Right cardiac atrium (tissue), 5 donors: ENCODE results near the gene FUCA2. TPM values are rescaled to one million over a fixed set of nuclear protein-coding genes. Genes with fewer than 3 reads are reported as not detected.
"Not testable (repeated sequence)": the region's sequence is repeated elsewhere in the genome, so short reads cannot be mapped to it uniquely, and the experiment has no call there.

Source experiments
- ATAC-seq, 2 donors: fragments of 200-7000 bp; cut with Tn5 transposase; one replicate each; pipeline versions ENCODE4 v1.8.0 to v1.9.1; 2020; ENCODE audit warnings: moderate library complexity in 2 of 2, mild to moderate bottlenecking in 1 of 2
- DNase-seq, 3 donors: peaks; one replicate each; pipeline ENCODE4 v3.0.0-alpha.2; 2020
- H3K27ac ChIP-seq: one replicate; pipeline ENCODE4 v1.5.1; 2013; ENCODE audit warnings: mild to moderate bottlenecking, low read length, control low read depth, moderate library complexity
- H3K27me3 ChIP-seq: one replicate; pipeline ENCODE4 v1.6.1; 2013; ENCODE audit not compliant: control insufficient read depth, insufficient read depth
- H3K4me1 ChIP-seq: one replicate; pipeline ENCODE4 v1.6.1; 2013; ENCODE audit warnings: low read length; ENCODE audit not compliant: control insufficient read depth, insufficient read depth
- H3K4me3 ChIP-seq: one replicate; pipeline ENCODE4 v1.5.1; 2013; ENCODE audit warnings: low read length, control low read depth
- H3K9me3 ChIP-seq: one replicate; pipeline ENCODE4 v1.6.1; 2013; ENCODE audit warnings: low read length; ENCODE audit not compliant: control insufficient read depth
- WGBS: extraction: QIAGEN DNeasy Blood & Tissue Kit; methylation state at CpG from one replicate; pipeline ENCODE4 v1.1.7; 2013; 5-methylcytosine and 5-hydroxymethylcytosine counted together
- intact Hi-C, 4 donors: fragments of 100-400 bp; cut with DNase I; formaldehyde crosslinking; loops; one replicate each; pipeline versions ENCODE4 v1.11.0 to v1.14.0; 2022 to 2023
- polyA plus RNA-seq: library from polyadenylated mRNA; stranded (reverse); fragments of 200-250 nt; gene quantifications from one replicate; pipeline ENCODE4 v1.2.3, GENCODE V29; 2013
- total RNA-seq, 4 donors: library from RNA; stranded (reverse); fragmentation: NEBNext Ultra II Directional; extraction: Animal tissue kit (Norgen Biotek cat#: 25700); gene quantifications; one replicate each; pipeline ENCODE4 v1.2.1, GENCODE V29; 2021
- donor health status: healthy with polysubstance abuse.
- donor health status: DM: no; HTN: yes; CAD: no.
- donor health status: DM: no; HTN: no; CAD: no.
- donor health status: DM: no; HTN: yes; CAD: no; lungs with severe emphysema.
- donor health status: DM: yes; HTN: yes; CAD: no.

Gene FUCA2
- total and polyA plus RNA-seq, 5 donors, result 25.1 to 44.0 (median 38.6) TPM

DNA sequence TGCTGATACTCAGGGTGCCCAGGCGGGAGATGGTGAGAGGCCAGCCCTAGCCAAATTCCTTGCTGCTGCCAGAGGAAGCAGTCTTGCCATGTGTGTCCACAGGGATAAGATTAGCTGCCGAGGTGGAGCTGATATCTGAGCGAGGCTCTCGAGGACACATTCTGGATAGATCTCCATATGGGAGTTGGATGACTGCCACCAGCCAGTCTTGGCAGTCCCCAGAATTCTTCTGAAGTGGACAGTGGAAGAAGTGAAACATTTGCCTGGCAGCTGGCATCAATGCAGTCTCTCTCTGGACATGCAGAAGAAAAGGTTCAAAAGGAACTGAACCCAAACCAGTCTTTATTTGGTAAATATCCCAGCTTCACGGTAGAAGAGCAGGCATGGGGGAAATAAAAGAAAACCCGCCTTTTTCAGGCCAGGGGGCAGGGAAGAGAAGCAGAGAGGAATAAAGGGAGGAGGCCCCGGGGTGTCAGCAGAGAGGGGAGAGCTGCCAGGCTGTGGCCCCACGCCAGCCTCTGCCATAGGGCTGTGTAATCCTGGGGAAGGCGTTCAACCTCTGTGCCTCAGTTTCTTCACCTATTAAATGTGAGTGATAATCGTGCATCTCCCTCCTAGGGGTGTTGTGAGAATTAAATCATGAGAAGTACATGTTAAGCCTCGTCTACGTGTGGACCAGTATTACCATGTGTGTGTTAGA, 3.7 kb upstream of the FUCA2 start:
- peak overlapping the region; percentile 80 for H3K27ac ChIP-seq
- DNase-seq (peak; percentile 78 to 86 (median 86)), ATAC-seq (peak; percentile 65 to 79)
- intact Hi-C loops, result no loop called here
- H3K27me3 ChIP-seq, result no peaks in the 10 kb centered on the region
- H3K4me1 ChIP-seq, result peaks cover 5% of the 10 kb centered on the region
- no peaks in the 10 kb centered on the region for H3K9me3 ChIP-seq
- 50% methylated on average over 12 of the region's 12 CpGs for WGBS
- H3K4me3 ChIP-seq, result no peak overlapping the region

DNA sequence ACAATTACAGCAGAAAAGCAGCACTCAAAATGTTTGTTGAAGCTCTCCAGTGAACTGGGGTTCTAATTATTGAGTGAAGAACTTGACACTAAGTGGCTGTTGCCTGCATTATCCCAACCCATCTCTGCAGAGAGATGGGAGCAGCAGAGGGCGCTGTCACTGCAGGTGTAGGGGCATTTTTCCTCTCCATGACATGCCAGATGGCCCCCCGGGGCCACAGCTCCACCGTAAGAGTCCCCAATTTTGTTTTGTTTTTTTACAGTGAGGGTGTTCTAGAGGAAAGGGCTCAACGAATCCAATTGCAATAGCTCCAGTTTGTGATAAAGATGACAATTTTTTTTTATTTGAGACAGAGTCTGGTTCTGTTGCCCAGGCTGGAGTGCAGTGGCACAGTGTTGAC, 1.9 kb upstream of the FUCA2 start:
- Histone ChIP-seq H3K4me3 (no peak overlapping the region), H3K27ac (no peak overlapping the region), H3K27me3 (no peaks in the 10 kb centered on the region), H3K9me3 (no peaks in the 10 kb centered on the region), H3K4me1 (peaks cover 5% of the 10 kb centered on the region)
- 68% methylated on average over 4 of the region's 4 CpGs for WGBS
- no peak for ATAC-seq
- intact Hi-C loops, result no loop called here
- DNase-seq, result peak in 1 of 3 donors; percentile 58

DNA sequence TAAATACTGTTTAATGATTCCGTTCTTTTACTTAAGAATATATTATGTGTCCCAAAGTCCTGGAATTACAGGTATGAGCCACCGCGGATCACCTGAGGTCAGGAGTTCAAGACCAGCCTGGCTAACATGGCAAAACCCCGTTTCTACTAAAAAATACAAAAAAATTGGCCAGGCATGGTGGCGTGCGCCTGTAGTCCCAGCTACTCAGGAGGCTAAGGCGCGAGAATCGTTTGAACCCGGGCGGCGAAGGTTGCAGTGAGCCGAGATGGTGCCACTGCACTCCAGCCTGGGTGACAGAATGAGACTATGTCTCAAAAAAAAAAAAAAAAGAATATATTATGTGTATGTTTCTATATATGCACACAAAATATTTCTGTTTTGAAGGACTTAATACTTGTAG, 1.2 kb downstream of the FUCA2 start:
- 95% methylated on average over 13 of the region's 13 CpGs for WGBS
- H3K27ac ChIP-seq, ATAC-seq, intact Hi-C loops, H3K9me3 ChIP-seq, H3K4me1 ChIP-seq, DNase-seq, H3K27me3 ChIP-seq: not testable (repeated sequence)
- peak overlapping the region; percentile 49 for H3K4me3 ChIP-seq

DNA sequence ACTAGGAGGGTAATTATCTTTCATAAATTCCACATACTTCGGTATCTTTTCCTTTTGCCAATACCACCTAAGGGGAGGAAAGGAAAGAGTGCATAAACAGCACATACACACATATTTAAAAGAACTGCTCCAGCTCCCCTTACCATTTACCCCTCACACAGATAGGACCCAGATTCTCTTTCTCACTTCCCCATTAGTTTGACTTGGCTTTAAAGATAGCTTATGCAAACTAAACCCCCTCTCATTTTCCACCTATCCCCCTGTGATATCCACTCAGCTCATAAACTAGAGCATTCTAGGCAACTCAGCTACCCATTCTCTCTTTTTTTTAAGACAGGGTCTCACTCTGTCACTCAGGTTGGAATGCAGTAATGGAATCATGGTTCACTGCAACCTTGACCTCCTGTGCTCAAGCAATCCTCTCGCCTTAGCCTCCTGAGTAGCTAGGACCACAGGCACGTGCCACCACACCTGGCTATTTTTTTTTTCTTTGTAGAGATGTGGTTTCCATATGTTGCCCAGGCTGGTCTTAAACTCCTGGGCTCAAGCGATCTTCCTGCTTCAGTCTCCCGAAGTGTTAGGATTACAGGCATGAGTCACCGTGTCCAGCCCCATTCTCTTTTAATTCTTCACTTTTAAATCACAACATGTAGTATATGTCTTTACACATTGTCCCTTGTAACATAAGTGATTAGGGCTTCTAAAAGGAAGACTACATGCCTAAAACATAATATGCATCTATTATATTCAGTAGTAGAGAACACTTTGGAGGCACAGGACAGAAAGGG, 4.0 kb downstream of the FUCA2 start:
- 95% methylated on average over 6 of the region's 6 CpGs for WGBS
- DNase-seq (no peak), ATAC-seq (no peak)
- intact Hi-C loops, result no loop called here
- Histone ChIP-seq H3K4me3 (no peak overlapping the region), H3K27ac (no peak overlapping the region), H3K9me3 (no peaks in the 10 kb centered on the region), H3K27me3 (no peaks in the 10 kb centered on the region), H3K4me1 (peaks cover 2% of the 10 kb centered on the region)

DNA sequence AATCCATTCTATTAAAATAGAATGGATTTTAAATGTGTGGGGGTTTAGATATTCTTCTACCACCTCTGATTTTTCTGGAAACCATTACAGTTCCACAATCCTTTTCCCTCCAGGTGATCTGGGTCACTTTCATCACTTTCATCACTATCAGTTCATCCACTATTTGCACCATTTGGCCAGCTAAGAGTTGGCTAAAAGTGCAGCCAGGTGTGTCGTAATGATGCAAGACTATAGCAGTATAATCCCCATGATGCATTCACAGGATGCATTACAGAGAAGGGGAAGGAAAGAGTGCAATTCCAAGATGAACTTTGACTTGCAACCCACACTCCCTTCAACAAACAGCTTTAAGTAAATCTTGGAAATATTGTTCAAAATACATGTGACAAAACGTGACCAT, 4.9 kb downstream of the FUCA2 start:
- no peaks in the 10 kb centered on the region for H3K9me3 ChIP-seq
- H3K27me3 ChIP-seq, result no peaks in the 10 kb centered on the region
- no peak for ATAC-seq
- 90% methylated on average over 2 of the region's 2 CpGs for WGBS
- no peak overlapping the region for H3K4me3 ChIP-seq
- intact Hi-C loops, result no loop called here
- H3K27ac ChIP-seq, result no peak overlapping the region
- DNase-seq, result no peak
- no peaks in the 10 kb centered on the region for H3K4me1 ChIP-seq

DNA sequence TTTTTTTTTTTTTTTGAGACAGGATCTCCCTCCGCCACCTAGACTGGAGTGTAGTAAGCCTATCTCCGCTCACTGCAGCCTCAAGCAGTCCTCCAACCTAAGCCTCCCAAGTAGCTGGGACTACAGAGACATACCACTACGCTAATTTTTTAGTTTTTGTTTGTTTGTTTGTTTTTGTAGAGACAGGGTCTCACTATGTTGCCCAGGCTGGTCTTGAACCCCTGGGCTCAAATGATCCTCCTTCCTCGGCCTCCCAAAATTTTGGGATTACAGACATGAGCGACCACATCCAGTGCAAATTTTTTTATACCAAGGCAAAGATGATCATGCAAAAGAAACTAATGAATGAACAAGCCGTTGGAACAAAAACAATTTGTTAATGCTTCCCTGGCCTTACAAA, 5.3 kb downstream of the FUCA2 start:
- ATAC-seq, result no peak
- DNase-seq, result no peak
- intact Hi-C loops, result no loop called here
- Histone ChIP-seq H3K4me1 (no peaks in the 10 kb centered on the region), H3K4me3 (no peak overlapping the region), H3K9me3 (no peaks in the 10 kb centered on the region), H3K27ac (no peak overlapping the region), H3K27me3 (no peaks in the 10 kb centered on the region)
- 97% methylated on average over 6 of the region's 6 CpGs for WGBS

GRCh38 chr6:143505537-143505936, 6.0 kb downstream of the FUCA2 start:
- no peaks in the 10 kb centered on the region for H3K9me3 ChIP-seq
- 95% methylated on average over 2 of the region's 2 CpGs for WGBS
- no peaks in the 10 kb centered on the region for H3K4me1 ChIP-seq
- intact Hi-C loops, result no loop called here
- H3K4me3 ChIP-seq, result no peak overlapping the region
- H3K27me3 ChIP-seq, result no peaks in the 10 kb centered on the region
- H3K27ac ChIP-seq, result no peak overlapping the region
- ATAC-seq, result no peak
- no peak for DNase-seq

DNA sequence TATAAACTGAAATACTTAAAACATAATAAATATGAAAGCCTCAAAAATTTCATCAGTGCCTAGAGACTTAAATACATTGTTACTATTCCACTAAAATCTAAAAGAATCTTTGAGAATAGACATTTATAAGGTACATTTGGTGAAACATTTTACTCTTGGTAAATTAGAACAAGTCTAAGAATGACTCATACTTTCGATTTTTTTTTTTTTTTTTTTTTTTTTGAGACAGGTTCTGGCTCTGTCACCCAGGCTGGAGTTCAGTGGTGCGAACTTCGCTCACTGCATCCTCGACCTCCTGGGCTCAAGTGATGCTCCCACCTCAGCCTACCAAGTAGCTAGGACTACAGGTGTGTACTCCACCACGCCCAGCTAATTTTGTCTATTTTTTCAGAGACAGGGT, 6.4 kb downstream of the FUCA2 start:
- 94% methylated on average over 5 of the region's 5 CpGs for WGBS
- ATAC-seq, result no peak

GRCh38 chr6:143504369-143504768, 7.2 kb downstream of the FUCA2 start:
- Histone ChIP-seq H3K4me3 (no peak overlapping the region), H3K27ac (no peak overlapping the region), H3K27me3 (no peaks in the 10 kb centered on the region), H3K9me3 (no peaks in the 10 kb centered on the region), H3K4me1 (no peaks in the 10 kb centered on the region)
- ATAC-seq (no peak), DNase-seq (no peak)
- 55% methylated on average over 1 of the region's 1 CpG for WGBS
- intact Hi-C loops, result no loop called here

More for the DNA sequence above, 6.4 kb downstream of the FUCA2 start:
- no peaks in the 10 kb centered on the region for H3K9me3 ChIP-seq
- DNase-seq, result no peak
- H3K4me1 ChIP-seq, result no peaks in the 10 kb centered on the region
- no peak overlapping the region for H3K27ac ChIP-seq
- no peaks in the 10 kb centered on the region for H3K27me3 ChIP-seq
- no peak overlapping the region for H3K4me3 ChIP-seq
- intact Hi-C loops, result no loop called here

- intact Hi-C loops, result no loop called here
- Histone ChIP-seq H3K4me1 (no peaks in the 10 kb centered on the region), H3K27me3 (no peaks in the 10 kb centered on the region), H3K9me3 (no peaks in the 10 kb centered on the region), H3K27ac (no peak overlapping the region), H3K4me3 (no peak overlapping the region)
- DNase-seq (no peak), ATAC-seq (no peak)
- WGBS, result 87% methylated on average over 2 of the region's 2 CpGs
Observed at GRCh38 chr6:143501851-143502250, 9.7 kb downstream of the FUCA2 start.

DNA sequence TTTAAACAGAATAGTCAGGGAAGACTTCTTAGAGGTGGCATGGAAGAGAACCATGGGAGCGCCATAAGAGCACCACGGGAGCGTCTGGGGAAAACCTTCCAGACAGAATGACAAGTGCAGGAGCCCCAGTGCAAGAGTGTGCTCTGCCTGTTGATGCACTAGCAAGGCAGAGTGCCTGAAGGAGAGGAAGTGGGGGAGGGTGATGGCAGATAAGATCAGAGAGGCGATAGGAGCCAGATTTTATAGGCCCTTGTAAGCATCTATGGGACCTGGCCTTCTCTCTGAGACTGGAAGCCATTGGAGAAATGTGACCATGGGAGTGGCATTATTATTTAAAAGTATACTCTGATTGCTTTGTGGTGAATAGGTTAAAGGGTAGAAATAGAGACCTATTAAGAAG, 13.1 kb downstream of the FUCA2 start:
- no peak for DNase-seq
- Histone ChIP-seq H3K9me3 (no peaks in the 10 kb centered on the region), H3K4me1 (no peaks in the 10 kb centered on the region), H3K4me3 (no peak overlapping the region), H3K27ac (no peak overlapping the region), H3K27me3 (no peaks in the 10 kb centered on the region)
- ATAC-seq, result no peak
- intact Hi-C loops, result no loop called here
- 92% methylated on average over 4 of the region's 4 CpGs for WGBS
